HepG2 (cell line): ENCODE results near the gene ZBTB26. TPM values are rescaled to one million over a fixed set of nuclear protein-coding genes. Genes with fewer than 3 reads are reported as not detected.

Experiments
- ATAC-seq: fragments of 200-7000 bp; cut with Tn5 transposase; 3 replicates; pipeline ENCODE4 v1.9.1; 2020; ENCODE audit warnings: mild to moderate bottlenecking, moderate library complexity
- BruUV-seq: library from RNA; stranded (reverse); fragments of 400-500 nt; replicated peaks from 2 replicates; lab custom pipeline; 2021; lab: Mats Ljungman, UMichigan
- CTCF ChIA-PET: fragments of 300-600 bp; formaldehyde crosslinking; extraction: SDS; loops from one replicate; lab custom pipeline; 2021; ENCODE audit warnings: low total read pairs, inconsistent platforms, low intra/inter-chr PET ratio; lab: Yijun Ruan, JAX
- POLR2A ChIA-PET: fragments of 350-600 bp; sonication (Branson Sonifier 250); formaldehyde crosslinking; loops from one replicate; lab custom pipeline; 2020; ENCODE audit warnings: antibody characterized with exemption, inconsistent platforms; lab: Yijun Ruan, JAX
- DNase-seq: peaks from one replicate; pipeline ENCODE4 v3.0.0-alpha.2; 2015; ENCODE audit warnings: low spot score
- FAIRE-seq: peaks from 3 replicates; lab custom pipeline; 2011; peaks lifted over from hg19 to GRCh38; lab: Jason Lieb, UNC
- H2AFZ ChIP-seq: one replicate; pipeline ENCODE4 v1.6.1; 2011; ENCODE audit warnings: low read length, inconsistent platforms
- H3K27ac ChIP-seq: fragments of 300-600 bp; 3 replicates; pipeline ENCODE4 v1.8.0; 2011; ENCODE audit warnings: mixed run types, mild to moderate bottlenecking, mixed read lengths, low read length, inconsistent platforms; ENCODE audit not compliant: insufficient read depth; ENCODE audit errors: extremely low read length
- H3K27me3 ChIP-seq, 2 experiments: fragments of 200-600 bp in 1 of 2; 2 replicates in 1 of 2; 3 replicates in 1 of 2; pipeline versions ENCODE4 v1.6.0 to v1.8.0; 2011; ENCODE audit warnings: low read length in 2 of 2, mild to moderate bottlenecking in 2 of 2, moderate library complexity in 2 of 2, inconsistent platforms in 1 of 2; ENCODE audit not compliant: insufficient read depth in 2 of 2, control insufficient read depth in 1 of 2
- H3K36me3 ChIP-seq, 2 experiments: fragments of 200-600 bp in 1 of 2; replicated peaks in 1 of 2; 2 replicates in 1 of 2; 3 replicates in 1 of 2; pipeline versions ENCODE4 v1.5.1 to v1.8.0; 2011; ENCODE audit warnings: low read length in 2 of 2, inconsistent platforms in 1 of 2; ENCODE audit not compliant: insufficient read depth in 2 of 2, control insufficient read depth in 1 of 2
- H3K4me1 ChIP-seq: 2 replicates; pipeline ENCODE4 v1.5.1; 2012; ENCODE audit warnings: low read length, inconsistent platforms; ENCODE audit not compliant: insufficient read depth
- H3K4me2 ChIP-seq: 2 replicates; pipeline ENCODE4 v1.6.0; 2011; ENCODE audit warnings: low read depth, low read length, inconsistent platforms
- H3K4me3 ChIP-seq, 3 experiments: fragments of 200-600 bp in 1 of 3; sonication (generic), shearing (Covaris generic) in 1 of 3; replicated peaks in 1 of 3; 2 replicates each; pipeline ENCODE4 v1.5.1; 2011 to 2016; ENCODE audit warnings: low read length in 3 of 3, inconsistent platforms in 2 of 3, low read depth in 2 of 3, mild to moderate bottlenecking in 2 of 3, control low read depth in 1 of 3, mixed read lengths in 1 of 3; ENCODE audit not compliant: insufficient read depth in 1 of 3
- H3K79me2 ChIP-seq: one replicate; pipeline ENCODE4 v1.6.1; 2011; ENCODE audit warnings: low read length, inconsistent platforms; ENCODE audit not compliant: insufficient read depth
- H3K9ac ChIP-seq: 2 replicates; pipeline ENCODE4 v1.6.0; 2011; ENCODE audit warnings: mild to moderate bottlenecking, low read depth, low read length, inconsistent platforms; ENCODE audit not compliant: insufficient read depth
- H3K9me3 ChIP-seq: 2 replicates; pipeline ENCODE4 v1.5.1; 2012; ENCODE audit warnings: mild to moderate bottlenecking, low read length
- H4K20me1 ChIP-seq: 2 replicates; pipeline ENCODE4 v1.6.0; 2011; ENCODE audit warnings: inconsistent platforms, mild to moderate bottlenecking, low read length, moderate library complexity; ENCODE audit not compliant: insufficient read depth
- ARNTL ChIP-seq: sonication (generic); formaldehyde crosslinking; IDR thresholded peaks from 2 replicates; pipeline ENCODE4 v1.4.0; 2020; ENCODE audit warnings: mild to moderate bottlenecking, missing genetic modification reagents
- KDM5A ChIP-seq: fragments of 200-600 bp; sonication (generic); IDR thresholded peaks from 2 replicates; pipeline ENCODE4 v1.7.0; 2018; ENCODE audit warnings: antibody characterized with exemption, mild to moderate bottlenecking, low read length, borderline replicate concordance
- MAFF ChIP-seq: IDR thresholded peaks from 2 replicates; pipeline ENCODE4 v1.6.1; 2011; ENCODE audit warnings: low read depth, low read length, improper control_type of control experiment
- POLR2AphosphoS5 ChIP-seq: IDR thresholded peaks from 2 replicates; pipeline ENCODE4 v1.6.1; 2012; ENCODE audit warnings: low read depth, low read length
- SMARCE1 ChIP-seq: fragments of 450-650 bp; IDR thresholded peaks from 2 replicates; pipeline ENCODE4 v1.6.1; 2017; ENCODE audit warnings: borderline replicate concordance
- ZNF547 ChIP-seq: sonication (generic); formaldehyde crosslinking; IDR thresholded peaks from 2 replicates; pipeline ENCODE4 v1.5.1; 2020; ENCODE audit warnings: mild to moderate bottlenecking, missing genetic modification reagents
- WGBS: methylation state at CpG from one replicate; pipeline ENCODE4 v1.1.6; 2017; ENCODE audit warnings: low lambda C conversion rate; 5-methylcytosine and 5-hydroxymethylcytosine counted together
- in situ Hi-C: cut with HindIII; loops from 2 replicates; pipeline ENCODE4 v1.10.0; 2017; ENCODE audit warnings: low pct_unique_long_range_greater_than_20kb; ENCODE audit not compliant: extremely low pct_ligation_motif_present
- intact Hi-C: fragments of 100-400 bp; cut with micrococcal nuclease; formaldehyde crosslinking; loops from one replicate; pipeline ENCODE4 v1.10.0; 2022; ENCODE audit not compliant: unreplicated experiment
- polyA plus RNA-seq, 8 experiments: library from polyadenylated mRNA; depleted of rRNA in 3 of 8; stranded (reverse) in 7 of 8; unstranded in 1 of 8; fragments of >200 nt; fragmentation: Illumina TruSeq in 4 of 8; extraction: Trizol in 4 of 8; gene quantifications; 2 replicates each; pipeline versions ENCODE4 v1.2.1 to v1.2.3, GENCODE V29; 2011 to 2016; ENCODE audit warnings: low read depth in 4 of 8, missing spikeins in 1 of 8, mixed read lengths in 1 of 8; ENCODE audit not compliant: insufficient read depth in 1 of 8
- total RNA-seq, 5 experiments: library from RNA; depleted of rRNA; stranded (reverse); fragments of >200 nt; fragmentation: Illumina TruSeq; extraction: Trizol; gene quantifications; 2 replicates each; pipeline ENCODE4 v1.2.3, GENCODE V29; 2016; ENCODE audit warnings: low read depth in 1 of 5
- TF ChIP-seq, protein P1 (sequence below): sonication (generic); formaldehyde crosslinking; IDR thresholded peaks from 2 replicates; pipeline ENCODE4 v1.4.0; 2020; ENCODE audit warnings: missing genetic modification reagents, borderline replicate concordance
- TF ChIP-seq, protein P2 (sequence below): sonication (generic); formaldehyde crosslinking; IDR thresholded peaks from 2 replicates; pipeline ENCODE4 v1.4.0; 2020; ENCODE audit warnings: mild to moderate bottlenecking, missing genetic modification reagents

Gene ZBTB26
- total and polyA plus RNA-seq, 2 of the 13 experiments (the other 11 are each of a cell fraction or from before 2014, with no cell fraction given) = 4.5 to 8.6 TPM

DNA sequence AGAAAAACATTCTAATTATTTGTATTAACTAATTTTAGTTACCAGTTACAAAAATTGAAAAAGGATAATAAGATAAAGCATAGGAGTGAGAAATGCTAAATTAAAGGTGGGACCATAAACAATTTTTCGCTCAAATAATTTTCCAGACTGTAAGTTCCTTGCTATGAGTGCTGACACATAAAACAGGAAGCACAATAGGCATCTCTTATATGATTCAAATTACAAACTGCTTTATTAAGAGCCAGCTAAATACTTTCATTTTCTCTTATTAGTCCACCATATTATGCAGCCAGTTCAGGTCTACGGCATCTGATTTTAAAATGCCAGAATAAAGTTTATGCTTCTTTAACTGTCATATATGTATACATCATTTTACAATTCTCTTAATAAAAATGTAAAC, 30.5 kb downstream of the ZBTB26 start (continued):
- TF ChIP-seq, protein P1, sequence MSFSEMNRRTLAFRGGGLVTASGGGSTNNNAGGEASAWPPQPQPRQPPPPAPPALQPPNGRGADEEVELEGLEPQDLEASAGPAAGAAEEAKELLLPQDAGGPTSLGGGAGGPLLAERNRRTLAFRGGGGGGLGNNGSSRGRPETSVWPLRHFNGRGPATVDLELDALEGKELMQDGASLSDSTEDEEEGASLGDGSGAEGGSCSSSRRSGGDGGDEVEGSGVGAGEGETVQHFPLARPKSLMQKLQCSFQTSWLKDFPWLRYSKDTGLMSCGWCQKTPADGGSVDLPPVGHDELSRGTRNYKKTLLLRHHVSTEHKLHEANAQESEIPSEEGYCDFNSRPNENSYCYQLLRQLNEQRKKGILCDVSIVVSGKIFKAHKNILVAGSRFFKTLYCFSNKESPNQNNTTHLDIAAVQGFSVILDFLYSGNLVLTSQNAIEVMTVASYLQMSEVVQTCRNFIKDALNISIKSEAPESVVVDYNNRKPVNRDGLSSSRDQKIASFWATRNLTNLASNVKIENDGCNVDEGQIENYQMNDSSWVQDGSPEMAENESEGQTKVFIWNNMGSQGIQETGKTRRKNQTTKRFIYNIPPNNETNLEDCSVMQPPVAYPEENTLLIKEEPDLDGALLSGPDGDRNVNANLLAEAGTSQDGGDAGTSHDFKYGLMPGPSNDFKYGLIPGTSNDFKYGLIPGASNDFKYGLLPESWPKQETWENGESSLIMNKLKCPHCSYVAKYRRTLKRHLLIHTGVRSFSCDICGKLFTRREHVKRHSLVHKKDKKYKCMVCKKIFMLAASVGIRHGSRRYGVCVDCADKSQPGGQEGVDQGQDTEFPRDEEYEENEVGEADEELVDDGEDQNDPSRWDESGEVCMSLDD = no peak

DNA sequence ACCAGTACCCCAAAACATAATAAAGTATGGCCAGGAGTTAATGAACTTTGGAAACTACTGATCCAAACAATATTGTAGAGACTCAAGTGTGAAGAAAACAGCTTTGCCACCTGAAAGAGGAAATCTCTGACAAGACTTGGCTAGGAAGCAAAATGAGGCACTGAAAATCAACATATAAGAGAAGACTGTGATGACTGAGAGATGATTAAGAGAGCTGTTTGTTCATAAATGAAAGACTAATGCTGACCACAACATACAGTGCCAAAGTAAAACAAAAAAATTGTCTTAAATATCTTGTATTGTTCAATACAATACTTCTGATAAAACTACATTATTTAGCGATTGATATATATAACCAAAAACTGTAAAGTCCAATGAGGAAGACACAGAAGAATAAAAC, 33.3 kb downstream of the ZBTB26 start:
- Histone ChIP-seq H3K27me3 (no peaks in the 10 kb centered on the region), H3K4me2 (no peak overlapping the region)
- in situ Hi-C loops = no loop called here
- TF ChIP-seq ARNTL (CRISPR knock-in tag) (no peak), MAFF (no peak), ZNF547 (CRISPR knock-in tag) (no peak), KDM5A (no peak), POLR2AphosphoS5 (no peak), SMARCE1 (no peak)
- TF ChIP-seq, protein P2, sequence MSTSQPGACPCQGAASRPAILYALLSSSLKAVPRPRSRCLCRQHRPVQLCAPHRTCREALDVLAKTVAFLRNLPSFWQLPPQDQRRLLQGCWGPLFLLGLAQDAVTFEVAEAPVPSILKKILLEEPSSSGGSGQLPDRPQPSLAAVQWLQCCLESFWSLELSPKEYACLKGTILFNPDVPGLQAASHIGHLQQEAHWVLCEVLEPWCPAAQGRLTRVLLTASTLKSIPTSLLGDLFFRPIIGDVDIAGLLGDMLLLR (CRISPR knock-in tag) = no peak
- TF ChIP-seq, all 625 proteins: peak for 0
- no peak for ATAC-seq
- H3K79me2 ChIP-seq = peaks cover 49% of the 10 kb centered on the region
- peaks cover 15% of the 10 kb centered on the region for H3K4me1 ChIP-seq
- CTCF ChIA-PET = no interaction called here
- POLR2A ChIA-PET = interaction anchor here (1.5 kb wide), 1 partner anchor 43 kb away, joined by 6 read pairs; the partner anchor contains the start of gene RABGAP1
- no TSS peak for BruUV-seq
- FAIRE-seq = no peak
- WGBS = 97% methylated on average over 1 of the region's 1 CpG
- DNase-seq = no peak
- no peak overlapping the region for H2AFZ ChIP-seq
- no peak overlapping the region for H3K27ac ChIP-seq
- intact Hi-C loops = no loop called here
- H3K36me3 ChIP-seq = peaks cover 1 to 42% of the 10 kb centered on the region in 2 experiments; a peak in 4 of 5 replicates
- H3K4me3 ChIP-seq = no peak overlapping the region
- no peaks in the 10 kb centered on the region for H3K9me3 ChIP-seq
- H3K9ac ChIP-seq = no peak overlapping the region
- H4K20me1 ChIP-seq = peaks cover 5% of the 10 kb centered on the region; the same call in 1 of the 2 replicates
